Esophagus squamous epithelium (tissue), 4 donors: ENCODE results near the gene C20orf96.

Source experiments
- POLR2A ChIP-seq, 4 donors: fragments of 450-650 bp; IDR thresholded peaks; one replicate each; pipeline ENCODE4 v1.6.1; 2017; ENCODE audit warnings: antibody characterized with exemption in 4 of 4, mild to moderate bottlenecking in 4 of 4, moderate library complexity in 3 of 4
- TF ChIP-seq, protein P1 (sequence below), 6 experiments: fragments of 450-650 bp in 4 of 6; fragments of 200-600 bp in 2 of 6; sonication (generic) in 2 of 6; IDR thresholded peaks; one replicate each; pipeline ENCODE4 v1.5.1; 2016 to 2019; ENCODE audit warnings: antibody characterized with exemption in 6 of 6, mild to moderate bottlenecking in 4 of 6, moderate library complexity in 4 of 6

DNA sequence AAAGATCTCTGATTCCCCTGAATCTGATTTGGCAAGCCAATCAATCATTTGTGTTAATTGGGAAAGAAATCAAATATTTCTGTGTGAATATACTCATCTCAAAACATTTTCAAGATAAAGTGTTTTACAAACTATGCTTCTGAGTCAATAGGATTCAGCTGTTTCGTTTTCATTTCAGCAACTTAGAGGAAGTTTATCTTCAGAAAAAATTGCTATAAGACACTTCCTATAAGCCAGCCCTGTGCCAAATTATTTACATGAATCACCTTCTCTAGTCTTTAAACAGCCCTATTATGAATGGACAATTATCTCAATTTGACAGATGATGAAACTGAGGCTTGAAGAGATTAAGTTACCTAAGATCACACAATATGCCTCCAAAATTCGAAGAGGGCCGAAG is 52.6 kb downstream of the C20orf96 start:
- TF ChIP-seq, protein P1, sequence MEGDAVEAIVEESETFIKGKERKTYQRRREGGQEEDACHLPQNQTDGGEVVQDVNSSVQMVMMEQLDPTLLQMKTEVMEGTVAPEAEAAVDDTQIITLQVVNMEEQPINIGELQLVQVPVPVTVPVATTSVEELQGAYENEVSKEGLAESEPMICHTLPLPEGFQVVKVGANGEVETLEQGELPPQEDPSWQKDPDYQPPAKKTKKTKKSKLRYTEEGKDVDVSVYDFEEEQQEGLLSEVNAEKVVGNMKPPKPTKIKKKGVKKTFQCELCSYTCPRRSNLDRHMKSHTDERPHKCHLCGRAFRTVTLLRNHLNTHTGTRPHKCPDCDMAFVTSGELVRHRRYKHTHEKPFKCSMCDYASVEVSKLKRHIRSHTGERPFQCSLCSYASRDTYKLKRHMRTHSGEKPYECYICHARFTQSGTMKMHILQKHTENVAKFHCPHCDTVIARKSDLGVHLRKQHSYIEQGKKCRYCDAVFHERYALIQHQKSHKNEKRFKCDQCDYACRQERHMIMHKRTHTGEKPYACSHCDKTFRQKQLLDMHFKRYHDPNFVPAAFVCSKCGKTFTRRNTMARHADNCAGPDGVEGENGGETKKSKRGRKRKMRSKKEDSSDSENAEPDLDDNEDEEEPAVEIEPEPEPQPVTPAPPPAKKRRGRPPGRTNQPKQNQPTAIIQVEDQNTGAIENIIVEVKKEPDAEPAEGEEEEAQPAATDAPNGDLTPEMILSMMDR (IDR thresholded peaks at IDR 0.05) = no peak
- no peak for TF ChIP-seq POLR2A (IDR thresholded peaks at IDR 0.05)
